Keratinocyte (primary cell): ENCODE results near the gene DEGS1.

Experiments used
- CTCF ChIP-seq, 3 experiments: IDR thresholded peaks in 1 of 3; conservative IDR thresholded peaks in 1 of 3; optimal IDR thresholded peaks in 1 of 3; 2 replicates in 2 of 3; 3 replicates in 1 of 3; pipeline versions ENCODE3 to v1.5.1; 2011; ENCODE audit warnings: low read length in 3 of 3, mild to moderate bottlenecking in 3 of 3, moderate library complexity in 2 of 3, control low read depth in 1 of 3, inconsistent platforms in 1 of 3; ENCODE audit not compliant: insufficient read depth in 2 of 3; ENCODE audit errors: extremely low read depth in 1 of 3
- EZH2 ChIP-seq: IDR thresholded peaks from one replicate; pipeline ENCODE4 v1.6.1; 2012; ENCODE audit warnings: inconsistent platforms, mild to moderate bottlenecking, low read length, moderate library complexity

- TF ChIP-seq CTCF (optimal IDR thresholded peaks at IDR 0.05 in 1 of 3, IDR thresholded peaks at IDR 0.05 in 1 of 3, conservative IDR thresholded peaks at IDR 0.05 in 1 of 3; ENCODE audit: extremely low read depth in 1 of 3, insufficient read depth in 2 of 3, low read length in 3 of 3) = no peak
- no peak for TF ChIP-seq EZH2
Measured at GRCh38 chr1:224196813-224197600, 14.0 kb downstream of the DEGS1 start.
